ENCODE data around the gene GNA15. TPM values are rescaled to one million over a fixed set of nuclear protein-coding genes. Genes with fewer than 3 reads are reported as not detected.
"Not testable (repeated sequence)": the region's sequence is repeated elsewhere in the genome, so short reads cannot be mapped to it uniquely, and the experiment has no call there.

The GNA15 gene
- total RNA-seq, 1 donor from 2014 or later: 15.4 TPM

DNA sequence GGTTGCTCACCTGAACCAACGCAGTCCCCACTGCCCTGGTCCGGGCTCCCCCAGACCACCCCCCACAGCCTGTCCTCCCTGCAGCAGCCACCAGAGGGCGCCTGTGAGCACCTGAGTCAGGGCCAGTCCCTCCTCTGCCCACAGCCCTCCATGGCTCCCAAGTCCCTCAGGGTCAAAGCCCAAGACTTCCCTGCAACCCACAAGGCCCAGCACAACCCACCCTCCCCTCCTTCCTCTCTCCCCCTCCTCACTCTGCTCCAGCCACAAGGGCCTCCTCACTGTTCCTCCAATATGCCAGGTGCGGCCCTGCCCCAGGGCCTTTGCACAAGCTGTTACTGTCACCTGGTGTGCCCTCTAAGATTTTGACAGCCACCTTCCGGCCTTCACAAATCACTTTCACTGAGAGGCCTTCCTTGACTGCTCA, 10.9 kb downstream of the GNA15 start:
- no peak for DNase-seq (ENCODE audit: low spot score)

DNA sequence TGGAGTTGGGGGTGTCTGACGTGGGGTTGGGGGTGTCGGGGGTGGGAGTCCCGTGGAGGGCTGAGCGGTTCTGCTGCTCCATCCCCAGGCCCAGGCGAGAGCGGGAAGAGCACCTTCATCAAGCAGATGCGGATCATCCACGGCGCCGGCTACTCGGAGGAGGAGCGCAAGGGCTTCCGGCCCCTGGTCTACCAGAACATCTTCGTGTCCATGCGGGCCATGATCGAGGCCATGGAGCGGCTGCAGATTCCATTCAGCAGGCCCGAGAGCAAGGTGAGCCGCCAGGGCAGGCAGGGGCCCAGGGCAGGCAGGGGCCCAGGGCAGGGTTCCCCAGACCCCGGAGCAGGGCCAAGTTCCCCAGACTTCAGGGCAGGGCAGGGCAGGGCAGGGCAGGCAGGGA, 12.7 kb downstream of the GNA15 start:
- no peak for DNase-seq (ENCODE audit: low spot score)

DNA sequence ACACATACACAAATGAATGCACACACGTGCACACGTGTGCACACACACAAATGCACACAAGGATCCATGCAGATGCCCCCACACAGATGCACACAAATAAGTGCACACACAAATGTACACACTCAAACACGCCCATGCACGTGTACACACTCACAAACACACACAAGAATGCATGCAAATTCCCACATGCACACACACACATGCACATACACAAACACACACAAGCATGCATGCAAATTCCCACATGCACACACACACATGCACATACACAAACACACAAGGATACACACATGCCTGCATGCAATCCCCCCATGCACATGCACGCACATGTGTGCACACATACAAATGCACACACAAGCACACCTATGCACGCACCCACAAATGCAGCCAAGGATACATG, 13.3 kb downstream of the GNA15 start:
- no peak for DNase-seq (ENCODE audit: low spot score)

DNA sequence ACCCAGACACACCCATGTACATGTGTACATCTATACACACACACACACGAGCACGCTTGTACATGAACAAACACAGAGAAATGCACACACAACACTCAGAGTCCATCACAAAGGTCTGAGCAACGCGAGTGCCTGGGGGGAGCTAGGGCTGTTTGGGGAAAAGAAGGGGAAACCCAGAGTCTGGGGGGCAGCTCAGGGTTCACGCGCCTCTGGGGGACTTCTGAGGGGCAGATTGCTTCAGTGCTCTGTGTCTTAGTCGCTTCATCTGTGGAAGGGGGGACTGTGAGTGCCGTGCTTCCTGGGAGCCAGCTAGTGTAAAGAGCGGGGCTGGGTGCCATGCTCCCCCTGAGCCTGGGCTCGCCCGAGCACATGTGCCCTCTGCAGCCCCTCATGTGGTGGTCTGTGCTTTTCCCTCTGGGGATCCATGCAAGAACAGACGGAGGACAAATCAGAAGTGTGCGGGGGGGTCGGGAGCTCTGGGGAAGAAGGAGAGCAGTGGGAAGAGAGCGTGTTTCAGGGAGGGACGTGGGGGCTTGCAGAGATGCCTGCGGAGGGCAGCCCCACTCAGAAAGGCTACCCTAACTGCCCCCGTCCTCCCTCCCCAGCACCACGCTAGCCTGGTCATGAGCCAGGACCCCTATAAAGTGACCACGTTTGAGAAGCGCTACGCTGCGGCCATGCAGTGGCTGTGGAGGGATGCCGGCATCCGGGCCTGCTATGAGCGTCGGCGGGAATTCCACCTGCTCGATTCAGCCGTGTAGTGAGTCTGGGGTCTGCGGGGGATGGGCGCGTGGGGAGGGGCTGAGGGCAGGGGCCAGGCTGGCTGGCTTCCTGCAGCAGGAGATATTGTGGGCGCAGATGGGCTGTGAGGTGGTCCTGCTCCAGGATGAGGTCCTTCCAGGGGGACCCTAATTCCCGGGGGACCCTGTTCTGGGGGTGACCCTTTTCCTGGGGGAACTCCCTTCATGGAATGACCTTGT, 14.0 kb downstream of the GNA15 start:
- DNase-seq (ENCODE audit: low spot score): no peak

DNA sequence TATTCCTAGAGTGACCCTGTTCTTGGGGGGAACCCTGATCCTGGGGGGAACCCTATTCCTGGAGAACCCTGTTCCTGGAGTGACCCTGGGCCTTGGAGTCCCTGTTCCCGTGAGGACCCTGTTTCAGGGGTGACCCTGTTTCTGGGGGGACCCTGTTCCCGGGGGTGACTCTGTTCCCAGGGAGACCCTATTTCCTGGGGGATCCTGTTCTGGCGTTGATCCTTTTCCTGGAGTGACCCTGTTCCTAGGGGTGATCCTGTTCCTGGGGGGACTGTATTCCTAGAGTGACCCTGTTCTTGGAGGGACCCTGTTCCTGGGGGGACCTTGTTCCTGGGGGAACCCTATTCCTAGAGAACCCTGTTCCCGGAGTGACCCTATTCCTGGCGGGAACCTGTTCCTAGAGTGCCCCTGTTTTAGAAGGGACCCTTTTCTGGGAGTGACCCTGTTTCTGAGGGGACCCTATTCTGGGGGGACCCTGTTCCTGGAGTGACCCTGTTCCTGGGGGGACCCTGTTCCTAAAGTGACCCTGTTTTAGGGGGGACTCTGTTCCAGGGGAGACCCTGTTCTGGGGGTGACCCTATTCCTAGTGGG, 15.0 kb downstream of the GNA15 start:
- DNase-seq (ENCODE audit: low spot score): no peak

DNA sequence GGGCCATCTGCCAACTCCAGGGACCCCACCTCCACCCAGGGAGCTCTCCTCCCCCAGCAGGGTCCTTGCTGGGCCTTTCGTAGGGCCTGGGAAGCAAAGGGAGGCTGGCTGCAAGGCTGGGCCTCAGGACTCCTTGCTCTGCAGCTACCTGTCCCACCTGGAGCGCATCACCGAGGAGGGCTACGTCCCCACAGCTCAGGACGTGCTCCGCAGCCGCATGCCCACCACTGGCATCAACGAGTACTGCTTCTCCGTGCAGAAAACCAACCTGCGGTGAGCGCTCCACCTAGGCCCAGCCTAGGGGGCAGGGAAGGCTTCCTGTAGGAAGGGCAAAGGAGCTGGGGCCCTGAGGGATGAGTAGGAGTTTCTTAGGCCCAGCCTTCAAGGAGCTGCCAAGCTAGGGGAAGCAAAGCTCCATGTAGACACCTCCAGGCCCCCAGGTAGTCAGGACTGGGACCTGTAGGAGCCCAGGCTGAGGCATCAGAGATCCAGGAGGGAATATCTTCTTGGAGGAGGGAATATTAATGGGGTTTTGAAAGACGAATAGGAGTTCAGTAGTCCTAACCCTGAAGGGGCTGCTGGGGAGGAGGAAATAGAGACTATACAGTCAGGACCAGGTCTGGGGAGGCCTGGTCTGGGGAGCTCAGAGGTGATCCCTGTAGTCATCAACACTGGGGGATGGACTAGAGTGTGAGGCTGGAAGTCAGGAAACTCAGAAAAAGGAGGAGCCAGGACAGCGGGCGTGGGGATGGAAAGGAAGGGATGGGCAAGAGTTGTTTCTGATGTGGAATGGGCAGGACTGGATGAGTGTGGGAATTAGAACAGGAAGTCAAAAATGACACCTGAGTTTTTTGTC, 16.0 kb downstream of the GNA15 start:
- DNase-seq (ENCODE audit: low spot score): no peak

DNA sequence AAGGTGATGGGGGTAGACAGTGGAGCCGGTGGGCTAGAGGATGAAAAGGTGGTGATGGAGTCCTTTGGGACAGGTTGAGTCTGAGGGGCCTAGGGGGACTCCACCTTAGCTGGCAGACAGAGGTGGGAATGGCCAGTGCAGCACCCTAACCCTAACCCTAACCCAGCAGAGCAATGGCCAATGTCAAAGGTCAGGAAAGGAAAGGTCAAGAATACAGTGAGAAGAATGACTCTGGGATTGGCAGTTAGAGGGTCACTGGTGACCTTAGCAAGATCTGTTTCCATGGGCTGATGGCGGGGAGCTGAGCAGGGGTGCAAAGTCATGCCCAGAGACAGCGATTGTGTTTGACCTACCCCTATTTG, 16.6 kb downstream of the GNA15 start:
- DNase-seq (ENCODE audit: low spot score): no peak

DNA sequence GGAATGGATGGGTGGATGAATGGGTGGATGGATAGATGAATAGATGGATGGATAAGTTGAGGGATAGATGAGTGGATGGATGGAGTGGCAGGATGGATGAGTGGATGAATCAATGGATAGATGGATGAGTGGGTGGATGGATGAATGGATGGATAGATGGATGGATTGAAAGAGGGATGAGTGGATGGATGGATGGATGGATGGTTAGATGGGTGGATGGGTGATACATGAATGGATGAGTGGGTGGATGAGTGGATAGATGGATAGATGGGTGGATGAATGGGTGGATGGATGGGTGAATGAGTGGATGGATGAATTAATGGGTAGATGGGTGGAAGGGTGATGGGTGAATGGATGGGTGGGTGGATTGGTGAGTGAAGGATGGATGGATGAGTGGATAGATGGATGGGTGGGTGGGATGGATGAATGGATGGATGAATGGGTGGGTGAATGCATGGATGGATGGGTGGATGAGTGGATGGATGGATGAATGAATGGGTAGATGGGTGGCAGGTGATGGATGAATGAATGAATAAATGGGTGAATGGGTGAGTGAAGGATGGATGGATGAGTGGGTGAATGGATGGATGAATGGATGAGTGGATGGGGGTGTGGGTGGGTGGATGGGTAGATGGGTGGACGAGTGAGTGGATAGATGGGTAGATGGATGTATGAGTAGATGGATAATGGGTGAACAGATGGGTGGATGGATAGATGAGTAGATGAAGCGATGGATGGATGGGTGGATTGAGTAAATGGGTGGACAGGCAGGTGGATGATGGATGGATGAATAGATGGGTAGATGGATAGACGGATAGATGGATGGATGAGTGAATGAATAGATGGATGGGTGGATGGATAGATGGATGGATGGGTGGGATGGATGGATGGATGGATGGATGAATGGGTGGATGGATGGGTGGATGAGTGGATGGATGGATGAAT, 17.7 kb downstream of the GNA15 start:
- DNase-seq (ENCODE audit: low spot score): no peak

DNA sequence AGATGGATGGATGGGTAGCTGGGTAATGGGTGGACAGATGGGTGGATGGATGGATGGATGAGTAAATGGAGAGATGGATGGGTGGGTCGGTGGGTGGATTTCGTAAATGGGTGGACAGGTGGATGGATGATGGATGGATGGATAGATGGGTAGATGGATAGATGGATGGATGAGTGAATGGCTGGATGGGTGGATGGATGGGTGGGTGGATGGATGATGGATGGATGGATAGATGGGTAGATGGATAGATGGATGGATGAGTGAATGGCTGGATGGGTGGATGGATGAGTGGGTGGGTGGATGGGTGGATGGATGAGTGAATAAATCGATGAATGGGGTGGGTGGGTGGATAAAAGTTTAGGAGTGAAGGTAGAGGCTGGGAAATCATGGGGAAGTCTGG, 18.6 kb downstream of the GNA15 start:
- DNase-seq (ENCODE audit: low spot score): not testable (repeated sequence)

DNA sequence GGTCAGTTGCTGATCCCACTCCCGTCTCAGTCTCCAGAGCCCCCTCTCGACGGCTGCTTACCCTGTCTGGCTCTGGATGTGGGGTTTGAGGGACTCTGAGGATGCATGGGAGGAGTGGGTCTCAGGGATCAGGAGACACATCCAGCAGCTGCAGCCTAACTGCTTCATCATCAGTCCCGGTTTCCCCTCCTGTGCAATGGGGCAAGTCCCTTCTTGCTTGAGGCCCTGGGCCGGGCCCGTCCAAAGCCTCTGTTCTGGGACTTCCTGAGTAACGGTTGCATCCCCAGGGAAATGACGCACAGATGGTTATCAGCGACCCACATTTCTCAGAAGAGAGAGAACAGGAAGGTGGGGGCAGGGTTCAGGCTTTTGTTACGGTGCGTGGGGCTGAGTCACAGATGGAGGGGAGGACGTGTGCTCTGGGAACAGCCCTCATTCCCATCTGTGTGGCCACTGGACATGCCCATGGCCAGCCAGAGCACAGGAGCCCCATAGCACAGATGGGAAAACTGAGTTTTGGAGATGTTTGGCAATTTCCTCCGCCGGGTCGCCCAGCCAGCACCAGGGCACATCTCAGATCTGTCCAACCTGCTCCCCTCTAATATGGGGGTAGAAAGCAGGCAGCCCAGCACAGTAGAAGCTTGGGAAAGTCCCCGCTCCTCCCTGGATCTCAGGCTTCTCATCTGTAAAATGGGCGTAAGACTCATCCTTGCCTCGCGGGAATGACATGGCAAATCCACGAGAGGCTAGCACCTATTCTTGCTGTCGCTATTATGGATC, 19.3 kb downstream of the GNA15 start:
- no peak for DNase-seq (ENCODE audit: low spot score)

DNA sequence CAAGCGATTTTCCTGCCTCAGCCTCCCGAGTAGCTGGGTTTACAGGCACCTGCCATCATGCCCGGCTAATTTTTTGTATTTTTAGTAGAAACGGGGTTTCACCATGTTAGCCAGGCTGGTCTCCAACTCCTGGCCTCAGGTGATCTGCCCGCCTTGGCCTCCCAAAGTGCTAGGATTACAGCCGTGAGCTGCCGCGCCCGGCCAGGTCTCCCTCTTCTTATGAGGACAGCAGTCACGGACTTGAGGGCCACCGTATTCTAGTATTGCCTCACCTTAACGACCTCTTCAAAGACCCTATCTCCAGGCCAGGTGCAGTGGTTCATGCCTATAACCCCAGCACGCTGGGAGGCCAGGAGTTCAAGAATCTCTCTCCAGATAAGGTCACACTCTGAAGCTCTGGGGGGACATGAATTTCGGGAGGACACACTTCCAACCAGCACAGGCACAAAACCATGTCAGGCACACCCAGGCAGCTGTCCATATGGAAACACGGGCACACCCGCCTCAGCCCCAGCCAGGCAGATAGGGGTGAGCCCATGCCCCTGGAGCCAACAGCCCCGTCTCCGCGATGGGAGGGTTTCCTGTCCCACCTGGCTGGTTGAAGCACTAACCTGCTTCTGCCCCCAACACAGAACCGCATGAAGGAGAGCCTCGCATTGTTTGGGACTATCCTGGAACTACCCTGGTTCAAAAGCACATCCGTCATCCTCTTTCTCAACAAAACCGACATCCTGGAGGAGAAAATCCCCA, 21.4 kb downstream of the GNA15 start:
- DNase-seq (ENCODE audit: low spot score): no peak

DNA sequence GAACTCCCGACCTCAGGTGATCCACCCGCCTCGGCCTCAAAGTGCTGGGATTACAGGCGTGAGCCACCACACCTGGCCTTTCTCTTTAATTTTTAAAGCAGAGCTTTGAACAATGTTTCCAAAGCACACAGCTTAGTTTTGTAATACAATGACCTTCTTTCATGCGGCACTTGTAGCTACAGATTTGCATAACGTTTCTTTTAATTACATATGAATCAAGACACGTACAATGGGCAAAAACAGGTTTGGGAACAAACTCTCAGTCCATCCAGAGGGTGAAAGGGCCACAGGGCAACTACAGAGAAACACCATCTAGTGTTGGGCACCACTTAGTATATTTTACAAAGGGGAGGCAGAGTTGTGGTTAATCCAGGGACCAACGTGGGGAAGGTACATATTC, 23.7 kb downstream of the GNA15 start:
- no peak for DNase-seq (ENCODE audit: low spot score)

DNA sequence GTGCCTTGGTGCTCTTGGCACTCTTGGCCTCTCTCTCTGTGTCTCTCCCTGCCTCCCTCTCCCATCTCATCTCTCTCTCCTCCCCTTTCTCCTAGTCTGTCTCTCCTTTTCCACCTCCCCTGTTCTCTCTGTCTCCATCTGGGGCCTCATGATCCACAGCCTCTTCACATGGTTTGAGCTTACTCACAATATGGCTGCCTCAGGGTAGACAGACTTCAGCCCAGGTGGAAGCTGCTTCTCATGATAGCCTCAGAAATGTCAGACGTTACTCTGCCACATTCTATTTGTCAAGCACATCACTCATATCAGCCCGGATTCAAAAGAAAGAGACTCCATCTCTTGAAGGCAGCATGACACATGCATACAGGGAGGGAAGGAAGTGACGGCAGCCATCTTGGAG, 24.4 kb downstream of the GNA15 start:
- no peak for DNase-seq (ENCODE audit: low spot score)

DNA sequence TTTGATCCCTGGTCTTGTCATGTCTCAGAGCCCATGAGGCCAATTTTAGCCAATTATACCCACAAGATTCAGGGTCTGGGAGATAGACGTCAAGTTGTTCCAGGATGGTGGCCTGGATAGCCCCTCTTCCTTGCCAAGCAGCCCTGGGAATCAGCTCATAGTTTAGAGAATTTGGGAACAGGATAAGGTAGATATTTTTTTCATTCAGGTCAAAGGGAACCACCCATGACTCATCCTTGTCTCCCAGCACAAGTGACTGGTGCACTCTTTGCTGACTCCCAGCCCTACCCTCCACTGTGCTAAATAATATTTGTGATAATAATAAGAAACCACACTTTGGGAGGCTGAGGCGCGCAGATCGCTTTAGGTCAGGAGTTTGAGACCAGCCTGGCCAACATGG, 25.6 kb downstream of the GNA15 start:
- no peak for DNase-seq (ENCODE audit: low spot score)

DNA sequence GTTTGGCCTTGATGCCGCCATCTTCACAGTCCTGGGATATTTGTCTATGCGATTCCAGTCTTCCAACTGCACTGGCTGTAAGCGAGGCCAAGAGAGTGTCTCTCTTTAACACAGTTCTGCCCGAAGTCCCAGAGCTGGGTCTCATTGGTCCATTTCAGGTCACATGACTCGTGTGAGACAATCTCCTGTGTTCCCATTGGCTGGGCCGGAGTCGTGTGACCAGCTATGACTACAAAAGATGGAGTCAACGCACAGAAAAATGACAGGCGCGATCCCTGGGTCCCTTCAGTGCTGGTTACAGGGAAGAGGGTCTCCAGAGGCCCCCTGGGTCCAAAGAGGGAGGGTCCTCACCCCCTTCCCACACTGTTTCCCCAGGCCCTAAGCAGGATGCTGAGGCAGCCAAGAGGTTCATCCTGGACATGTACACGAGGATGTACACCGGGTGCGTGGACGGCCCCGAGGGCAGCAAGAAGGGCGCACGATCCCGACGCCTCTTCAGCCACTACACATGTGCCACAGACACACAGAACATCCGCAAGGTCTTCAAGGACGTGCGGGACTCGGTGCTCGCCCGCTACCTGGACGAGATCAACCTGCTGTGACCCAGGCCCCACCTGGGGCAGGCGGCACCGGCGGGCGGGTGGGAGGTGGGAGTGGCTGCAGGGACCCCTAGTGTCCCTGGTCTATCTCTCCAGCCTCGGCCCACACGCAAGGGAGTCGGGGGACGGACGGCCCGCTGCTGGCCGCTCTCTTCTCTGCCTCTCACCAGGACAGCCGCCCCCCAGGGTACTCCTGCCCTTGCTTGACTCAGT, 26.8 kb downstream of the GNA15 start:
- no peak for DNase-seq (ENCODE audit: low spot score)

DNA sequence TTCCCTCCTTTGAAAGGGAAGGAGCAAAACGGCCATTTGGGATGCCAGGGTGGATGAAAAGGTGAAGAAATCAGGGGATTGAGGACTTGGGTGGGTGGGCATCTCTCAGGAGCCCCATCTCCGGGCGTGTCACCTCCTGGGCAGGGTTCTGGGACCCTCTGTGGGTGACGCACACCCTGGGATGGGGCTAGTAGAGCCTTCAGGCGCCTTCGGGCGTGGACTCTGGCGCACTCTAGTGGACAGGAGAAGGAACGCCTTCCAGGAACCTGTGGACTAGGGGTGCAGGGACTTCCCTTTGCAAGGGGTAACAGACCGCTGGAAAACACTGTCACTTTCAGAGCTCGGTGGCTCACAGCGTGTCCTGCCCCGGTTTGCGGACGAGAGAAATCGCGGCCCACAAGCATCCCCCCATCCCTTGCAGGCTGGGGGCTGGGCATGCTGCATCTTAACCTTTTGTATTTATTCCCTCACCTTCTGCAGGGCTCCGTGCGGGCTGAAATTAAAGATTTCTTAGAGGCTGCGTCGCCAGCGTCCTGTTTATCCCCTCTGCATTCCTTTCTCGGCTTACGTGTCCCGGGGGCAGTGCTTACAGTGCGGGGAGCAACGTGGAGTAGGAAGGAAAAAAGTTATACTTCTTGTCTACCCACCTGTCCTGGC, 27.5 kb downstream of the GNA15 start:
- no peak for DNase-seq (ENCODE audit: low spot score)

DNA sequence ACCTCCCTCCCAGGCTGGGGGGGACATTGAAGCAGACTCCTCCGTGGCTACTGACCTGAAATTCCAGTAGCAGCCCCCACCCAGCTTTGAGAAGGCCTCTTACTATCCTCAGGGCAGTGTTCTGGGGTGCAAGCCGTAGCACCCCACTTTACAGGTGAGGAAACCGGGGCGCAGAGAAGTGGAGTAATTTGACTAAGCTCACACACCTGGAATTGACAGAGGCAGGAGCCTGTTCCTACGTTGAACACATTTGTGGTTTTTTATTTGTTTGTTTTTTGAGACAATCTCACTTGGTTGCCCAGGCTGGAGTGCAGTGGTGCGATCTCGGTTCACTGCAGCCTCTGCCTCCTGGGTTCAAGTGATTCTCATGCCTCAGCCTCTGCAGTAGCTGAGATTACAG, 28.1 kb downstream of the GNA15 start:
- no peak for DNase-seq (ENCODE audit: low spot score)
